Memory B cell (primary cell): ENCODE data around the gene ZNF766.
"Not testable (repeated sequence)": the region's sequence is repeated elsewhere in the genome, so short reads cannot be mapped to it uniquely, and the experiment has no call there.

Experiments
- ATAC-seq: fragments of 150-1000 bp; cut with Tn5 transposase; 2 replicates; pipeline ENCODE4 v1.10.0; 2021; ENCODE audit warnings: low read depth, mild to moderate bottlenecking, moderate library complexity
- DNase-seq, 2 donors: peaks; one replicate each; pipeline ENCODE4 v3.0.0; 2022; ENCODE audit warnings: low spot score in 2 of 2
- H3K27ac Mint-ChIP-seq: one replicate; pipeline ENCODE4 v1.8.0; 2022; ENCODE audit warnings: mild to moderate bottlenecking, moderate library complexity, mixed read lengths
- H3K27me3 Mint-ChIP-seq: one replicate; pipeline ENCODE4 v1.8.0; 2022; ENCODE audit warnings: mixed read lengths
- H3K36me3 Mint-ChIP-seq: one replicate; pipeline ENCODE4 v1.8.0; 2022; ENCODE audit warnings: mild to moderate bottlenecking, mixed read lengths
- H3K4me1 Mint-ChIP-seq: one replicate; pipeline ENCODE4 v1.8.0; 2022; ENCODE audit warnings: mixed read lengths
- H3K4me3 Mint-ChIP-seq: one replicate; pipeline ENCODE4 v1.8.0; 2022; ENCODE audit warnings: mild to moderate bottlenecking, moderate library complexity, mixed read lengths
- H3K9me3 Mint-ChIP-seq: one replicate; pipeline ENCODE4 v1.8.0; 2022; ENCODE audit warnings: mixed read lengths

Gene ZNF766

DNA sequence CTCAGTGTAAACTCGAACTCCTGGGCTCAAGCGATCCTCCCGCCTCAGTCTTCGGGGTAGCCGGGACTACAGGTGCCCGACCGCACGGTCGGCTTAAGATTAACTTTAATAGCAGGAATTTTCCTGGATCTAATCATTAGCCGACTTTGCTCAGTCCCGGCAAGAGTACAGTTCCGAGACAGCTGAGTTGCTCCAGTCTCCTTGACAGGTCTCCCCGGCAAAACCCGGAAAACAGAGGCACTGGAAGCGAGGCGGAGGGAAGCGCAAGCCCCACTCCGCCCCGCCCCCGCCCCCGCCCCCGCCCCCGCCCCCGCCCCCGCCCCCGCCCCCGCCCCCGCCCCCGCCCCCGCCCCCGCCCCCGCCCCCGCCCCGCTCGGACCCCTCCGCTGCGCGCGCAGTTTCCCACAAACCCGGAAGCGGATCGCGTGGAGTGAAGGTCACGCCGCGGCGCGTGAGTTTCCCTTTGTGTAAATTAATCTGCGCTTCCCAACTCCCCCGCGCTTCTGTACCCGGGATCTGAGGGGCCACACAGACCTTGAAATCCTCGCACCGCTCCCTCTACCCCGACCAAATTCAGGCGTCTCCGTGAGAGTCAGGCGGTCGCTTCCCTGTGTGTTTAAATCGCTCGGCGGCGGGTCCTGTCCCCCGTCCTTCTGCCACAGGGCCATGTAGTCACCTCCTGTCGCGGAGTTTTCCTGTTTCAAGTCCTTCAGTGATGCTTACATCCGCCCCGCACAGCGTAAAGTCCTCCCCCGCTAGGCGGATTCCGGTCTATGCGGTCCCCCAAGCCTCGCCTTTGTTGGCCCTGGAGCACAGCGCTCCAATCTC lies 27.6 kb downstream of the ZNF766 start, which contains the start of gene ZNF480:
ZNF480 (plus strand) TSS at position 397 of the 828 bp plus-strand sequence. CDS start 3,244 bp downstream, outside the sequence.
- Mint-ChIP-seq H3K27ac (peak within 1 kb of the TSS; percentile 94), H3K36me3 (peaks cover 41% of the 10 kb centered on the region), H3K4me1 (peaks cover 12% of the 10 kb centered on the region), H3K9me3 (peaks cover 14% of the 10 kb centered on the region), H3K27me3 (no peaks in the 10 kb centered on the region), H3K4me3 (peak within 1 kb of the TSS; percentile 94)
- DNase-seq = peak; percentile 81 to 83
- ATAC-seq = peak; percentile 81

GRCh38 chr19:52297601-52298364 lies 28.4 kb downstream of the ZNF766 start:
- H3K36me3 Mint-ChIP-seq = peaks cover 45% of the 10 kb centered on the region
- H3K9me3 Mint-ChIP-seq = peaks cover 13% of the 10 kb centered on the region
- ATAC-seq (no peak), DNase-seq (no peak)
- H3K27me3 Mint-ChIP-seq = no peaks in the 10 kb centered on the region
- H3K4me1 Mint-ChIP-seq = peaks cover 12% of the 10 kb centered on the region
- peak overlapping the region; percentile 94 for H3K4me3 Mint-ChIP-seq
- peak overlapping the region; percentile 94 for H3K27ac Mint-ChIP-seq

GRCh38 chr19:52307275-52307674 lies 37.9 kb downstream of the ZNF766 start:
- Mint-ChIP-seq H3K27ac (no peak overlapping the region), H3K9me3 (peaks cover 15% of the 10 kb centered on the region), H3K4me1 (no peaks in the 10 kb centered on the region), H3K36me3 (peaks cover 72% of the 10 kb centered on the region), H3K27me3 (no peaks in the 10 kb centered on the region), H3K4me3 (no peak overlapping the region)
- ATAC-seq = no peak
- DNase-seq = peak in 1 of 2 donors; percentile 20

DNA sequence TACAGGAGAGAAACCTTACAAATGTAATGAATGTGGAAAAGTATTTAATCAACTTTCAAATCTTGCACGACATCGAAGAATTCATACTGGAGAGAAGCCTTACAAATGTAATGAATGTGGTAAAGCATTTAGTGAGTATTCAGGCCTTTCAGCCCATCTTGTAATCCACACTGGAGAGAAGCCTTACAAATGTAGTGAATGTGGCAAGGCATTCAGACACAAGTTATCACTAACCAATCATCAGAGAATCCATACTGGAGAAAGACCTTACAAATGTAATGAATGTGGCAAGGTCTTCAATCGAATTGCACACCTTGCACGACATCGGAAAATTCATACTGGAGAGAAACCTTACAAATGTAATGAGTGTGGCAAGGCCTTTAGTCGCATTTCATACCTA lies 53.0 kb downstream of the ZNF766 start:
- Mint-ChIP-seq H3K27ac (no peak overlapping the region), H3K9me3 (peaks cover 20% of the 10 kb centered on the region), H3K4me3 (no peak overlapping the region), H3K36me3 (peaks cover 47% of the 10 kb centered on the region), H3K27me3 (no peaks in the 10 kb centered on the region), H3K4me1 (no peaks in the 10 kb centered on the region)
- ATAC-seq (no peak), DNase-seq (no peak)

GRCh38 chr19:52331757-52332156 lies 62.4 kb downstream of the ZNF766 start:
- Mint-ChIP-seq H3K4me3 (no peak overlapping the region), H3K4me1 (peaks cover 5% of the 10 kb centered on the region), H3K27ac (no peak overlapping the region), H3K9me3 (peaks cover 14% of the 10 kb centered on the region), H3K27me3 (no peaks in the 10 kb centered on the region), H3K36me3 (peaks cover 15% of the 10 kb centered on the region)
- DNase-seq (no peak), ATAC-seq (no peak)

- peaks cover 12% of the 10 kb centered on the region for H3K4me1 Mint-ChIP-seq
- DNase-seq = no peak
- peaks cover 28% of the 10 kb centered on the region for H3K36me3 Mint-ChIP-seq
- peak overlapping the region; percentile 91 for H3K4me3 Mint-ChIP-seq
- H3K27me3 Mint-ChIP-seq = no peaks in the 10 kb centered on the region
- peak; percentile 20 for ATAC-seq
- peaks cover 24% of the 10 kb centered on the region for H3K9me3 Mint-ChIP-seq
- H3K27ac Mint-ChIP-seq = peak overlapping the region; percentile 89
These were observed 66.4 kb downstream of the ZNF766 start for GRCh38 chr19:52335768-52336116.

DNA sequence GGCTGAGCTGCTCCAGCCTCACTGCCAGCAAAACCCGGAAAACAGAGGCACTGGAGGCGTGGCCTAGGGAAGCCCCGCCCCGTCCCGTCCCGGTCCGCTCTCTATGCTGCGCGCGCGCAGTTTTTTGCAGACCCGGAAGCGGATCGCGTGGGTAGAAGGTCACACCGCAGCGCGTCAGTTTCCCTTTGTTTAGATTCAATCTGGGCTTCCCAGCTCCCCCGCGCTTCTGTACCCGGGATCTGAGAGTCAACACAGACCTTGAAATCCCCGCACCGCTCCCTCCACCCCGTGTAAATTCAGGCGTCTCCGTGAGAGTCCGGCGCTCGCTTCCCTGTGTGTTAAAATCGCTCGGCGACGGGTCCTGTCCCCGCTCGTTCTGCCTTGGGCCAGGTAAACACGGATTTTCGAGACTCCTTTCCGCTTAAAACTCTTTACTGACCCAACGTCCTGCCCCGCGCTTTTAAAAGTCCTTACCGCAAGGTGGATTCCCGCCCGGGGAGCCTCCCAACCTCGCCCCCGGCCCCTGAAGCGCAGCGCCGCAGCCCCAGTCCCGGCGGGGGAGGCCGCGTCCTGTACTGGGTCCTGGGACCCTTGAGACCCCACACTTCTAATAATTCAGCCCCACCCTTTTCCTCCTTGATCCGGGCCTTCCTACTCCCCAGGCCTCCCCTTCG lies 66.9 kb downstream of the ZNF766 start, which contains the start of gene ZNF610:
ZNF610 (plus strand) TSS at position 127 of the 674 bp plus-strand sequence. CDS start 12,930 bp downstream, outside the sequence.
- peak within 1 kb of the TSS; percentile 91 for H3K4me3 Mint-ChIP-seq
- peaks cover 29% of the 10 kb centered on the region for H3K36me3 Mint-ChIP-seq
- peak; percentile 97 for ATAC-seq
- H3K27me3 Mint-ChIP-seq = no peaks in the 10 kb centered on the region
- peak within 1 kb of the TSS; percentile 89 for H3K27ac Mint-ChIP-seq
- peak; percentile 79 to 84 for DNase-seq
- peaks cover 12% of the 10 kb centered on the region for H3K4me1 Mint-ChIP-seq
- peaks cover 24% of the 10 kb centered on the region for H3K9me3 Mint-ChIP-seq

GRCh38 chr19:52336791-52337381 lies 67.5 kb downstream of the ZNF766 start:
- Mint-ChIP-seq H3K27ac (peak overlapping the region; percentile 89), H3K4me3 (peak overlapping the region; percentile 91), H3K9me3 (peaks cover 21% of the 10 kb centered on the region), H3K27me3 (no peaks in the 10 kb centered on the region), H3K36me3 (peaks cover 27% of the 10 kb centered on the region), H3K4me1 (peaks cover 12% of the 10 kb centered on the region)
- no peak for ATAC-seq
- no peak for DNase-seq

GRCh38 chr19:52339022-52339421 lies 69.6 kb downstream of the ZNF766 start:
- not testable (repeated sequence) for DNase-seq, H3K27ac Mint-ChIP-seq, ATAC-seq, H3K27me3 Mint-ChIP-seq, H3K4me3 Mint-ChIP-seq
- peaks cover 14% of the 10 kb centered on the region for H3K4me1 Mint-ChIP-seq
- H3K36me3 Mint-ChIP-seq = peaks cover 25% of the 10 kb centered on the region
- peaks cover 15% of the 10 kb centered on the region for H3K9me3 Mint-ChIP-seq

- Mint-ChIP-seq H3K27ac (no peak overlapping the region), H3K36me3 (peaks cover 19% of the 10 kb centered on the region), H3K9me3 (peaks cover 8% of the 10 kb centered on the region), H3K4me1 (peaks cover 2% of the 10 kb centered on the region), H3K4me3 (no peak overlapping the region), H3K27me3 (no peaks in the 10 kb centered on the region)
- DNase-seq = peak; percentile 25 to 40
- ATAC-seq = peak; percentile 70
These were observed 74.2 kb downstream of the ZNF766 start for GRCh38 chr19:52343548-52343947.

DNA sequence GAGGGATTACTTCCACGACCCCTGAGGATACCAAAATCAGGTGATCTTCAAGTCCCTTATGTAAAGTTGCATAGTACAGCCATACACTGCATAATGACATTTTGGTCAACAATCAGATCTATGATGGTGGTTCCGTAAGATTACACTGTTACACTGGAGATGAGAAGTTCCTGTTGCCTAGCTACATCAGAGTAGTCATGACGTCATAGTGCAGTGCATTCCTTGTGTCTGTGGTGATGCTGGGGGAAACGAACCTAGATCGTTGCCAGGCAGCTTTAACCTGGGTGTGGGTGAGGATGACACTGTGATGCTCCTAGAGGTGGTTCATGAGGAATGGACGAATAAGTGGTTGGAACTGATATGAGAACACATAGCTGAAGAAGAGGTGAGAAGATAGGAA lies 75.8 kb downstream of the ZNF766 start:
- no peak for ATAC-seq

More for the DNA sequence above, 75.8 kb downstream of the ZNF766 start:
- peaks cover 2% of the 10 kb centered on the region for H3K4me1 Mint-ChIP-seq
- H3K27ac Mint-ChIP-seq = no peak overlapping the region
- no peaks in the 10 kb centered on the region for H3K27me3 Mint-ChIP-seq
- H3K4me3 Mint-ChIP-seq = no peak overlapping the region
- peaks cover 29% of the 10 kb centered on the region for H3K36me3 Mint-ChIP-seq
- peaks cover 10% of the 10 kb centered on the region for H3K9me3 Mint-ChIP-seq
- no peak for DNase-seq
